GM21423 (cell line): ENCODE data around the gene CDKL2.
"Not testable (repeated sequence)": the region's sequence is repeated elsewhere in the genome, so short reads cannot be mapped to it uniquely, and the experiment has no call there.

Experiments used
- ATAC-seq: cut with Tn5 transposase; IDR thresholded peaks from one replicate; pipeline ENCODE4 v1.9.1; 2021; ENCODE audit warnings: mild to moderate bottlenecking, moderate library complexity; ENCODE audit not compliant: unreplicated experiment

The CDKL2 gene

DNA sequence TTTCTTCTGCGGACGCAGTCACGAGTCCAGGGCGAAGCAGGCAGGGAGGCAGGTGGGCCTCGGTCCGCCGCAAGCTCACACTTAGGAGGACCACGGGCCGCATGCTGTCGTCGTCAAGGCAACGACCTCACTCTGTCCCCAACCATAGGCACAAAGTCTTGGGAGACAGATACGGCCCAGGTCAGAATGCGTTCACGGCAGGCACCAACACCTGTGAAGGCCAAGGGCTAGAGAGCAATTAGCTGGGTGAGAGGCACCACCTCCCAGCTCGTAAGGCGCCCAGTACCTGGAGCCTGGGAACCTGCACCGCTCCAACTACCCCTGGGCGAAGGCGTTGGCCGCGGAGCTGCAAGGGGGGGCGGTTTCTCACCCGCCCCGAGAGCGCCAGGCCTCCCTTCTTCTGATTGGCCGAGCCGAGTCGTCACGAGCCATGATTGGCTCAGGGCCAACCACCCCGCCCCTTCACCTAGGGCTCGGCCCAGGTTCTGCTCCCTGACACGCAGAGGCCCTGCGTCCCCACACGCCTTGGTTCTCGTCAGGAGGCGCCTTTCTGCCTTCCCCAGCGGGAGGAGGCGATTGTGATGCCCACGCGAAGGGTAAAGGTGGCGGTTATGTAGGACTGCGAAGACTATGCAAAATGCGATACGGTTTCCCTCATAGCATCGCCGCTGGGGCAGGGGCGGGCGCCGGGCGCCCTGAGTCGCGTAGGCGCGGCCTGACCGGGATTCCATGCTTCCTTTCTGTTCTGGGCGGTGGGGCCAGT is at the start of gene CDKL2:
CDKL2 (minus strand) TSS at position 355 of the 763 bp plus-strand sequence. CDS start 4,540 bp downstream, outside the sequence.
- peak; percentile 98 for ATAC-seq

DNA sequence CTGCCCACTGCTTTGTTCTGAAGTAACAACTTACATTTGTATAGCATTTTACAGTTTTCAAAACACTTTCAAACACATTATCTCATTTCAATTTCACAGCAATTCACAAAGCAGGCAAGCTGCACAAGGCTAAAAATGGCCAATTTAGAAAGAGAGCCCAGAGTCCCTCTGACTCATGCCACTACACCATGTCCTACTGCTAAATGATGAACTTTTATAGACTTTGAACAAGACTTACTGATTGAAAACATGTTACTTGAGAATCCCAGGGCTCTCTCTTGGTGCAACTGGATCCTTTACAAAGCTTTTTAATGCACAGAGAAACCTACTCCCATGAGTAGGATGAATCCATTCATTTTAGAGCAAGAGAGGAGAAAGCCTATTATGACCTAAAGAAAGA is 48.6 kb upstream of the CDKL2 start:
- ATAC-seq = no peak

DNA sequence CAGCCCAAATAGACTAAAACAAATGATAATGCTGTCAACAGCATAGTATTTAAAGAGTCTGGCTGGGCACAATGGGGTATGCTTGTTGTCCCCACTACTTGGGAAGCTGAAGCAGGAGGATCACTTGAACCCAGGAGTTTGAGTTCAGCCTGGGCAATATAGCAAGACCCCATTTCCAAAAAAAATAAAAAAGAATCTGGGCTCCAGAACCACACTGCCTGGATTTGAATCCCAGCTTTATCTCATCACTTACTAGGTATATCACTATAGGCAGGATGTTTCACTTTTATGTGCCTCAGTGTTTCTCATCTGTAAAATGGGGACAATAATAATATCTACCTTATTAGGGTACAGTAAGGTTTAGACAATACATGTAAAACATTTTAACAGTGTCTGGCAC is 48.1 kb upstream of the CDKL2 start:
- ATAC-seq = no peak

DNA sequence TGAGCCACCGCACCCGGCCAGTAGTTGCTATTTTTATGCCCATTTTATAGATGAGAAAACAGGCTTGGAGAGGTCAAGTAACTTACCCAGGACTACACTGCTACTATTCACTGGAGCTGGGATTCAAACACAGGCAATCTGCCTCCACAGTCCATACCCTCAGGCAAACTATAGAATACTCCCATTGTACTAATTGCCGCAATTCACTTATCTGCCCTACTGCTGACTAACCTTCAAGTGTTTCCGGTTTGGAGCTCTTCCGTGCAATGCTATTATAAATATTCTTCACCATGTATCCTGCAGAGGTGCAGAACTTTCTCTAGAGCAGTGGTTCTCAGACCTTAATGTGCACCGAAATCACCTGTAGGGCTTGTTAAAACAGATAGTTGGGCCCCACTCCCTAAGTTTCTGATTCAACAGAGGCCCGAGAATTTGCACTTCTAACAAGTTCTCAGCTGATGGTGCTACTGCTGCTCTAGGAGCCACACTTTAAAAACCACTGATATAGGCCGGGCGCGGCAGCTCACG is 44.7 kb upstream of the CDKL2 start:
- no peak for ATAC-seq

DNA sequence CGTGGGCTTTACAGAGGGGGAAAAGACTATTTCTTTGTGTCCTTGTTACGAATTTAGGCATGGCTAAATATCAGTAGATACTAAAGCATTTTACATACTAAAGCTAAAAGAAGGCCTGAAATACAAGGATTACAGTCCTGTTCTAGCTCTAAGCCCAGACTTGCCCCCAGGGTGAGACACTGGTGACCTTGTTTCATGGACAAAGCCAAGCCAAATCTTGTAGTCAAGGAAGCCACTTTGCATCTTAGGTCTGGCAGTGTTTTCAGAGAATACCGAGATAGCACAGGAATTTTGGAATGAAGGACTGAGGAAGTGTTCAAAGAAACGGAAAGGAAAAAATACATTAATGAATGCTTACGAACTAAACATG is 43.6 kb upstream of the CDKL2 start:
- no peak for ATAC-seq

DNA sequence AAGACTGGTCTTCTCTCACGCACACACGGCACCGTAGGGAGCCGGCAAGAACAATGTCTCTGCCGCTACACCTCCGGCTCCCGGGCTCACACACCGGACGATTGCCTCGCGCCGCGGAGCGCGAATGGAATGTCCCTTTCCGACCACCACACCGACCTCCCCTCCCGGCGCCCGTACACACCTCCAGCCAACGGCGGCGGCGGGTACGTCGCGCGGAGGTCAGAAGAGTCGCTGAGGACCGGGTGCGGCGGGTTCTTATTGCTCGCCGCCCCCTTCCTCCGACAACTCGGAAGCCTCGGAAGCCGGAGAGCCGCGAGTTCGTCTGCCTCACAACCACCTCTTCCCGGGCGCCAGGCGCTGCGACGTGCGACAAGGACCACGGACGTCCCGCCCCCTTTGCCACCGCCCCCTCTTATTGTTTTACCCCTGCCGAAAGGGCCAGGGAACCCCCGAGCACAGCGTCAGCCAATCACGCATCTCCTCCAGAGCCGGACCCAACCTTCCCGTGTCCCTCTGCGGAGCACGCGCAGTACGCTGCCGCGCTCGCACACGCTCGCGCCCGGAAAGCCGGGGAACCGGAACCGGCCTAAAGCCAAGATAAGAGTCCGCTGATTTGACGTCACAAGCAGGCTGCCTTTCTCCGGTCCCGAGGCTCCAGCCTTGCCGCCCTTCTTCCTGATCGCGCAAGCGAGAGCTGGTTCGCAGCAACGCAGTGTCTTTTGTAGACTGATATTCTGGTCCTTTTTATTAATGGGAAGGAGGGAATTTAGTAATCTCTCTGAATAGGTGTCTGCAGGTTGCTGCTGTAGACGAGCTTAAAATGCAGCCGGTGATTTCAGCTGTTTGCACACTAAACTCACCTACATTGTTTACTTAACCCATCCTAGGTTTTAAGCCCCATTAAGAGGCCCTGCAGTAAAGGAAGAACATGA is 43.0 kb upstream of the CDKL2 start, which contains the start of gene G3BP2:
G3BP2 (minus strand) TSS at position 385 of the 932 bp plus-strand sequence. CDS start 11,386 bp downstream, outside the sequence.
- ATAC-seq = peak; percentile 94

DNA sequence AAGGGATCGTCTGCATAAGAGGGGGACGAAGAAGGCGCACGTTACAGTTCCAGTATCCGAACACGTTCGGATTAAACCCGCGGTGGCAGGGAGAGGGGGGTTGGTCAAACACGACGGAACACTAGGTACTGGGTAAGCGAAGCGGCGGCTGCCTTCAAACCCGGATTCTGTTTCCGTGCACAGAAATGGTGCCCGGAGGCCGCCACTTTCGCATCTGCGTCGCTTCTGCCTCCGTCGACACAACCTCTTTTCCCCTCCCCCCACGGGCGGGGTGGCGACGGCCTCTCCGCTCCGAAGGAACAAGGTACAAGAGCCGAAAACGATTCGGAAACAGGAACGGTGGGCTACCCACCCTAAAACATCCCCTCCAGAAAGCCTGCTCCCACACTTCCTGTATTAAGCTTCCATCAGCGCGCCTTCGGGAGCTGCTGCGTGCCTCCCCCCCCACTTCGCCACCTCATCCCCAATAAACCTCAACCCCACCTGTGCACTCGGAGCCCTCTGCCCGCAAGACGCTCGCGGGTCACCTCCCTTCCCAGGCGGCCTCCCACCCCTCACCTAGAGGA is 42.2 kb upstream of the CDKL2 start:
- ATAC-seq = peak; percentile 23

DNA sequence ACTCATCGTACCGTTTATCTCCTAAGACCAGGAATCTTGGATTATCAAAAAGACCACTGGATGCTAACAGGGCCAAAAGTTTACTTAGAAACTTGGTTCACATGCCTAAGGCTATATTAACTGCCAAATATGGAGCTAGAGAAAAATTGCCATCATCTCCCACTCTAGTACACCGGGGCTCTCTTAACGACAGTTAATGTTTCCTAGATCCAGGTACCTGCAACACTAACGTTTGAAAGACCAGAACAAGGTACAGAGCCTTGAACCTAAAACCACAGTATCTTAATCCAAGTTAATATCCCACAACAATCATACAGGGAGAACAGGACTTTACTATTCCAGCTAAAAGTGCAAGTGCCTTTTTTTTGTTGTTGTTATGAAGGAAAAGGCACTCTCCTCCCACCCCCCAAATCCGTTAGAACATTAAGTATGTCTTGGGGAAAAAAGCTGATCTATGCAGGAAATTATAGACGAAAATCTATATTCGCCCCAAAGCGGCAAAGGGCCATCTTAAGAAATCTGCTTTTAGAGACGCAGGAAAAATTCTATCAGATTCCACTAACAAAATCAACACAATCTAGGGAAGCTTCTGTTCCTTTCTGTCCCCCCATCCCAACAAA is 41.6 kb upstream of the CDKL2 start:
- no peak for ATAC-seq

DNA sequence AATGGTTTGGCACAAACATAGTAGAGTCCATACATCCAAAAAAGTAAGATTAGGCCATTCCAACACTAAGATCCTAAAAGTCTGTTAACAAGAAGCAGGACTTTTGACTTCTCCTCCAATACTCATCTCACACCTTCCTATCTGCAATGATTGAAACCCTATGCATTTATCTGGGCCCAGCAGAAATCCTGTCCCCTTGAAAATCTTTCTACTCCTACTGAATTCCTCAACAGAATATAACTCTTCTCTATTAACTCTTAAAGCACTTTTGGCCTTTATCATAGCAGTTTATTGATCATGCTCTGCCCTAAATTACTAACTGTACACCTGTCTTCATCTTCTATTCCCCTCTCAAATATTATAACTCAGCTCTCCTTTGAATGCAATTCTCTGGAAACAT is 38.3 kb upstream of the CDKL2 start:
- ATAC-seq = no peak

DNA sequence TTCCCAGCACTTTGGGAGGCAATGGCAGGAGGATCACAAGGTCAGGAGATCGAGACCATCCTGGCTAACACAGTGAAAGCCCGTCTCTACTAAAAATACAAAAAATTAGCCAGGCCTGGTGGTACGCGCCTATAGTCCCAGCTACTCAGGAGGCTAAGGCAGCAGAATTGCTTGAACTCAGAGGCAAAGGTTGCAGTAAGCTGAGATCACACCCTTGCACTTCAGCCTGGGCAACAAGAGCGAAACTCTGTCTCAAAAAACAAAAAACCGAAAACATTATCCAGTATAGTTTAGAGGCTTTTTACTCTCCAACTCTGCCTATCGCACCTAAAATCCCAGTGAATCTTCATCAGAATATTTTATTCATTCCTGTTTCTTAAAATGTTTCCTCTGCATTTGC is 37.3 kb upstream of the CDKL2 start:
- ATAC-seq = not testable (repeated sequence)

DNA sequence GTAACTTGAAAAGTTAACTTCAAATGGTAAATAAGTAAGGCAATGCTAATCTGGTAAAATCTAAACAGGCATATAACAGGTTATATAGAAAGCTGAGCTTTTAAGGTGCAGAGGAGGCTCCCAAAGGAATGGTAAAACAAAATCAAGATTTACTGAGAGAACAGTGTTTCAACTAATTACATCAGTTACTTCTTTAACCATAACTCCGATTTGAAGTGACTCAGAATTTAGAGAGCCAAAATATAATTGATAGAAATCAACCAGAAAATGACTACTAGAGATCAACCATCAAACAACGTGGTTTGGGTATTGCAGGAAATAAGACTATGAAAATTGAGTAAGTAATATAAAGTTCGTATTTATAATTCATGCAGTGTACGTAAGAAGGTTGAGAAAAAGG is 36.0 kb upstream of the CDKL2 start:
- no peak for ATAC-seq

DNA sequence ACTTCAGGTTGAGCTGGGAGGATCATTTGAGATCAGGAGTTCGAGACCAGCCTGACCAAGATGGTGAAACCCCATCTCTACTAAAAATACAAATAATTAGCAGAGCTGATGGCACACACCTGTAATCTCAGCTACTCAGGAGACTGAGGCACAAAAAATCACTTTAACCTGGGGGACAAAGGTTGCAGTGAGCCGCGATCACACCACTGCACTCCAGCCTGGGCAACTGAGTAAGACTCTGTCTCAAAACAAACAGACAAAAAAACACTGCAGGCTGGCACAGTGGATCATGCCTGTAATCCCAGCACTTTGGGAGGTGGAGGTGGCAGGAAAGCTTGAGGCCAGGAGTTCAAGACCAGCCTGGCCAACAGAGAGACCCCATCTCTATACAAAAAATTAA is 34.3 kb upstream of the CDKL2 start:
- ATAC-seq = not testable (repeated sequence)

DNA sequence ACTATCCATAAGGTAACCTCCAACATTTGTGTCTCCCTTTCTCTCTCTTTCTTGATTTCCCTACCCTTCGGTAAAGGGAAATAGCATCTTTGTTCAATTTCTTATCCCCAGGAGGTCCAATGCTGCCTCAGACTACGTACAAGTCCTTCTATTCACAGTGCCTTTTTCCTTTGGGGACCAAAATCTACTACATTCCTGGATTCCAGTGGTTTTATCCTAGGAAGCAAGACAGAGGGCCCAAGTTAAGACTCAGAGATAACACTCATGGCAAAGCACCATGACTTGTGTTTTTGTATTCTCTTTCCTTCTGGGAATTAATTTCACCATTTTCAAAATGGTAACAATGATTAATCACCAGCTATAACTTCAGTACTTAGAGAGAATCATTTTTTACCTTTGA is 32.3 kb upstream of the CDKL2 start:
- no peak for ATAC-seq

DNA sequence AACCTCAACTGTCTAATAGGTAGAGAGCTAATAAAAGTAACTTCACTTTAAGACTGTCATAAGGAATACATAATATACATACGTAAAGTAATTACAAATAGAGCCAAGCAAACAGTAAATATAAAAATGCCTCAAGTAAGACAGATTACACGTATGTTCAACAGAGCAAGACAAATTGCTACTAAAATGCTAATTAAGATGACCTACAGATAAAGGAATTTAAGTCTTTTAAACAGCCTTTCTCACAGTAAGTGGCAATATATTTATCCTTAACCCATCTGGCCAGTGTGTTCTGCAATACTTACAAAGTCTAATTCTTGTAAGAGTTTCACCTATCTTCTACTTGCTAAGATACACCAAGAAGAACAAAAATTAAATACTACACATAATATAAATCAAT is 30.2 kb upstream of the CDKL2 start:
- no peak for ATAC-seq

DNA sequence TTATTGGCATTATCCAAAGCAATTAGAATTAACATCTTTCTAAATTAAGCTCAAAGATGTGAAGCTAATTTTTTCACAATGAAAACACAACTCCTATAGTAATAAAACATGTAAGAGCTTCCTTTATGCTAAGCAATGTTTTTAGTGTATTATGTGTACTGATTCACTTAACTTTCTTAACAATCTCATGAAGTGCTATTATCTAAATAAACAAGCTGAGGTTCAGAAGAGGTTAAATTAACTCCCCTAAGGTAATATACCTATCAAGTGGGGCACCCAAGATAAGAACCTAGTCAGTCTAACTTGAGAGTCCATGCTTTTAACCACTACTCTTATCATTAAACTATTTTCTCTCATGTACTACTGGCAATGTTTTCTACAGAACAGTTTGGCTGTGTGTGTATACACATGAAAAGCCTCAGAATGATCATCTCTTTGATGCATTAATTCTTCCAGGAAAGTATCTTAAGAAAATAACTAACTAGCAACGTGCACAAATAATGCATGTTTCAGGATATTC is 29.2 kb upstream of the CDKL2 start:
- no peak for ATAC-seq

DNA sequence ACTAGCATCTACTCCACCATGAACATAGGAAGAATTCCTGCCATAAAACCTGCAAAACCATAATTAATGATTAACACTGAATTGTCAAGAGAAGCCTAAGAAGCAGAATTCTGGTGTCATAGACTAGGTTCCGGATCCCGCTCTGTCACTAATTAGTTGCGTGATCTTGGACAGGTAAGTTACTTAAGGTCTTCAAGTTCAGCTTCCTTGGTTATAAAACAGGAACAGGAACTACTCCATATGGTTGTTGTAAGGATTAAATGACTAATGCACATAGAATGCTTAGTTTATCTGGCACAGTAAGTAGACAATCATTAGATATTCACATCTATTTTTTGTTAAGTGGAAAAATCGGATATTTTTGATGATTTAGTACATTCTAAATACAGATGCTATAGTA is 28.5 kb upstream of the CDKL2 start:
- ATAC-seq = no peak

DNA sequence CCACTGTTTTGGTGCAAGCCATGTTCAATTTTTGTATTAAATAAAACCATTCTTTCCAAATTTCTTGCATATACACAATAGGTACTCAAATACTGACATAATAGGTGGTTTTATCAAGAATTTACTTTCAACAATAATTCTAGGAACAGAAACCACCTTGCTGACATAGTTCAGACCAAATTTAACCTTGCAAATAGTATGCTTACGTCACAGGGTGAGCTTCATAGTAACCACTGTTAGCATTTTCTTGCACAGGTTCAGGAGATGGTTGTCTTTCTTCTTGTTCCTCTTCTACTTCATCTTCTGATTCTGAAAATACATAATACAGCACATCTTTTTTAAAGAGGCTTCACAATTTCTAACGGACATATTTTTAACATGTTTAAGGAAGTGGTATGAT is 25.2 kb upstream of the CDKL2 start:
- peak; percentile 72 for ATAC-seq

DNA sequence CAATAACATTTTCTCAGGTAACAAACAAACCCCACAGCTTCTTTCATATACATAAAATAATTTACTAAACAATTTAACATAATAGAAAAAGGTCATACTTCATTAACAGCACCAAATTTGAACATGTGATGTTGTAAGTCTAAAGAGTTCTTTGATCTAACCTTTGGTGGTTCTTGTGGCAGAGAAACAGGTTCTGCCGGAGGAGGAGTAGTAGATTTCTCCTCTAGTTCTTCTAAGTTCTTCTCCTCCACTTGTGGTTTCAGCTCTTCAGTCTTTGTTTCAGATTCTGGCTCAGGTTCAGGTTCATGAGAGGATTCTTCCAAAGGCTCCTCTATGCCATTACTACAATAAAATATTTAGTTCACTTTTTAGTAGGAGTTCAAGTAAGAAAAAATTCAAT is 24.6 kb upstream of the CDKL2 start:
- no peak for ATAC-seq

DNA sequence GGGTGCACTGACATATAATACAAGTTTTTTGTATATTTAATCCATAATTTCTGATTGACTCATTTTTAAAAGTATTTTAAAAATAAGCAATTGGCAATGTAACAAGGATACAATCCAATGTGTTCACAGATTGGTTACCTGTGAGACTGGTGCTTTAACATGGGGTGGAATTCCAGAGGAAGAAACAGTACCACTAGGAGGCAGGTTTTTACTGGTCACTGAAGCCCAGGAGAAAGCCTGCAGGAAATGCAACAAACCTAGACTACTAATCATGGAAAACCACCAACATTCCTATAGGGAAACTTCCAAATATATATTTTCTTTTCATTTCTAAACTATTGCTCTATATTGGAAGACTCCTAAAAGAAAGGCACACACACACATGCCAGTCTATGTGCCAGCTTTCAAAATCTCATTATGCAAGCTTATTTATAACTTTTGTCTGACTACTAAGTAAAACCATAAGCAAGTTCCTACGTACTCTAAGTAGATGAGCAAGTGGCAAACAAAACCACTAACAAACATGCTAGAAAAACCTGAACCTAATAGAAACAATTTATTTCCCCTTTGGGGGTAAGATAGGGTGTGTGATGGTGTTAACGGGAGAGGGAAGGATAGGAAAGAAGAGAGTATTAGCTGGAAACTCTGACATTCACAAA is 23.6 kb upstream of the CDKL2 start:
- ATAC-seq = no peak

DNA sequence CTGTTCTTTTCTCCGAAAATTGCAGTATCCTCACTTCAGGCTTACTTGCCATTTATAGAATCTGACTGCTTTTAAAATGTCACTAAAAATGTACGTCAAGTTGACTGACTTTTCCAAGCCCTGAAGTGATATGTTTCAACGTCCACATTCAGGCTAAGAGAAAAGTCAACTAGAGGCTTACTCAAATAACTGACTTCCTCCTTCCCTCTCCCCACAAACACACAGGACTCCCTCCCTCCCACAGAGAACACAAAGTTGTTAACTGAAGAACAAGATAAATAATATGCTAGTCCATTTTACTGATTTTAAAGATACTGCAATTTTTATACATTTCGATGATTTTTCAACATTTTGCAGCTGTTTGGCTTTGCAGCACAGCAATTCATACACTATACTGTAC is 13.8 kb upstream of the CDKL2 start:
- ATAC-seq = no peak
